Spleen (tissue), 7 donors: ENCODE measurements around the gene CCDC197.

Experiments used
- POLR2AphosphoS5 ChIP-seq, 3 donors: sonication (generic); formaldehyde crosslinking; IDR thresholded peaks; one replicate each; pipeline ENCODE4 v1.5.1; 2017; ENCODE audit warnings: antibody characterized with exemption in 3 of 3
- TF ChIP-seq, protein P1 (sequence below), 11 experiments: fragments of 200-600 bp in 7 of 11; fragments of 450-650 bp in 4 of 11; sonication (generic) in 4 of 11; IDR thresholded peaks in 8 of 11; conservative IDR thresholded peaks in 3 of 11; 1 replicate in 7 of 11; 2 replicates in 4 of 11; pipeline versions ENCODE4 v1.4.0 to v1.8.0; 2016 to 2021; ENCODE audit warnings: antibody characterized with exemption in 11 of 11, inconsistent platforms in 4 of 11, mild to moderate bottlenecking in 1 of 11
- donor health status: DM: no; HTN: no; CAD: no; lungs with moderate emphysema.
- donor health status: DM: no; HTN: no; CAD: no.
- donor health status: DM: no; HTN: no; CAD: no.

DNA sequence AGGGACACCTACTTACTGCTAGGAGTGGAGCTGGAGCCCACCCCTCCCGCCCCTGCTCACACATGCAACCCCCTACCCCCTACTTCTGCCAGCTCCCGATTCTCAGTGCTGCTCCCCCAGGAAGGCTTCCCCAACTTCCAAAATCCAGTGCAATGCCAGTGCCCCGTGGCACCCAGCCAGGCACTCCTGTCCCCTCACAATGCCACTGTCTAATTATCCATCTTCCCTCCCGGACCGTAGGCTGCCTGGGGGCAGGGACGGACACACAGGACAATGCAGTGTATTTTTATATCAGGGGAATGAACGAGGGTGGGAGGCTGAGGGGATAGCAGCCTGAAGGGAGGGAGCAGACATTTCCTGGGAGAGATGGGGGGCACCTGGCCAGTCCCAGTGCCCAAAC lies 41.4 kb downstream of the CCDC197 start:
- TF ChIP-seq, protein P1, sequence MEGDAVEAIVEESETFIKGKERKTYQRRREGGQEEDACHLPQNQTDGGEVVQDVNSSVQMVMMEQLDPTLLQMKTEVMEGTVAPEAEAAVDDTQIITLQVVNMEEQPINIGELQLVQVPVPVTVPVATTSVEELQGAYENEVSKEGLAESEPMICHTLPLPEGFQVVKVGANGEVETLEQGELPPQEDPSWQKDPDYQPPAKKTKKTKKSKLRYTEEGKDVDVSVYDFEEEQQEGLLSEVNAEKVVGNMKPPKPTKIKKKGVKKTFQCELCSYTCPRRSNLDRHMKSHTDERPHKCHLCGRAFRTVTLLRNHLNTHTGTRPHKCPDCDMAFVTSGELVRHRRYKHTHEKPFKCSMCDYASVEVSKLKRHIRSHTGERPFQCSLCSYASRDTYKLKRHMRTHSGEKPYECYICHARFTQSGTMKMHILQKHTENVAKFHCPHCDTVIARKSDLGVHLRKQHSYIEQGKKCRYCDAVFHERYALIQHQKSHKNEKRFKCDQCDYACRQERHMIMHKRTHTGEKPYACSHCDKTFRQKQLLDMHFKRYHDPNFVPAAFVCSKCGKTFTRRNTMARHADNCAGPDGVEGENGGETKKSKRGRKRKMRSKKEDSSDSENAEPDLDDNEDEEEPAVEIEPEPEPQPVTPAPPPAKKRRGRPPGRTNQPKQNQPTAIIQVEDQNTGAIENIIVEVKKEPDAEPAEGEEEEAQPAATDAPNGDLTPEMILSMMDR (IDR thresholded peaks at IDR 0.05 in 8 of 11, conservative IDR thresholded peaks at IDR 0.05 in 3 of 11): no peak
- TF ChIP-seq POLR2AphosphoS5 (IDR thresholded peaks at IDR 0.05): no peak
